GM10266 (cell line): Measurements from ENCODE around the gene ENO4.

Experiments used
- DNase-seq: peaks from one replicate; pipeline ENCODE4 v3.0.0; 2012; ENCODE audit errors: extremely low spot score
- CTCF ChIP-seq: IDR thresholded peaks from 2 replicates; pipeline ENCODE4 v1.5.1; 2012; ENCODE audit warnings: mild to moderate bottlenecking, low read depth; ENCODE audit not compliant: control insufficient read depth, insufficient read depth; ENCODE audit errors: missing control alignments

The ENO4 gene

GRCh38 chr10:116909307-116909706 is 60.0 kb downstream of the ENO4 start:
- no peak for DNase-seq
- TF ChIP-seq CTCF, result no peak

GRCh38 chr10:116910910-116911309 is 61.6 kb downstream of the ENO4 start:
- no peak for DNase-seq
- TF ChIP-seq CTCF, result no peak

DNA sequence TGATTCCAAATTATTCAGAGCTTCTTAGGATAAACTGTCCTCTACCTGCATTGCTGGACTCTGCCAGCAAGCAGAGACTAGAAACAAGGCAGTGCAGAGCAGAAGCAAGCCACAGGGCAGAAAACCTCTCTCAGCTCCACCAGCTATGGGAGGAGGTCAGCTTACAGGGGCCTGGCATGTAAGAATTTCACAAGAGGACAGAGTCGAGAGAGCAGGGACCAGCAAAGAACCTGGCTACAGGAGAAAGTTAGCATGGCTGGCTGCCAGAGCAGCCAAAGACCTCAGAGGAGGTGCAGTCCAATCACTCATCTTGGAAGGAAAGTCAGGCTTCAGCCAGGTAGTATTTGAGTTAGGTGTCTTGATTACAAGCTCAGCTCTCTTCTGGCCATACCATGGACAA is 62.9 kb downstream of the ENO4 start:
- no peak for DNase-seq
- no peak for TF ChIP-seq CTCF

- TF ChIP-seq CTCF, result no peak
- DNase-seq, result no peak
These were observed 64.4 kb downstream of the ENO4 start for GRCh38 chr10:116913695-116914094.

DNA sequence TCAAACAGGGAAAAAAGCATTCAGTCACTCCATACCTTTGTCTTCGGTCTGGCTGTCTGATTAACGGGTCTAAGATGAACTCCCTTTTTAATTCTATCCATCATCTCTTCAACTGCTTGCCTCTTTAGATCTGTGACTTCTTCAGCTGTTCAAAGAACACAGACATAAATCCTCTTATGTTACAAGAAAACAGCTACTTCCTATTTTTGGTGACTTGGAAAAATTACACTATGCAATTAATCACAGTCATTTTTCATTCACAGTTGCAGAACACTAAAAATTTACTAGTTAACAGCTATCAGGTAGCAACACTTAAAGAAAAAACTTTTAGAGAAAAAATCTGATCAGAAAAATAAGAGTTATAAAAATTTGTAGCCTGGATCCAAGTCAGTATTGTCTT is 66.0 kb downstream of the ENO4 start:
- TF ChIP-seq CTCF, result no peak
- no peak for DNase-seq

DNA sequence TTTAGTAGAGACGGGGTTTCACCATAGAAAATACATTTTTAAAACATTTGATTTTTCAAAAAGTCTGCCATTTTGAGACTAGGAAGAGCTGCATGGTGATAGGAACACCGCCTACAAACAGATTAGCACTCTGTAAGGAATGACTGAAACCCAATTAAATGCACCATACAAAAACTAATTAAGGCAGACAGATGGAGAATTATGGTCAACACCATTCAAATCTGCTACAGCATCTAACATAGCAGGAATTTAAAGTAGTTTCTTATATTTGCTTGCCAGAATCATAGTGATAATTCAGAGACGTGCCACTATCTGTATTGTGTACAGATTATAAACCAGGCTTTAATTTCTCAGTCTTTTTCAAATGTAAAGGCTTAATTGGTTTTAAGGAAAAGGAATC is 68.2 kb downstream of the ENO4 start:
- TF ChIP-seq CTCF, result no peak

GRCh38 chr10:116918583-116918982 is 69.3 kb downstream of the ENO4 start:
- TF ChIP-seq CTCF, result no peak
- DNase-seq, result no peak

More for the DNA sequence above, 68.2 kb downstream of the ENO4 start:
- DNase-seq, result no peak

DNA sequence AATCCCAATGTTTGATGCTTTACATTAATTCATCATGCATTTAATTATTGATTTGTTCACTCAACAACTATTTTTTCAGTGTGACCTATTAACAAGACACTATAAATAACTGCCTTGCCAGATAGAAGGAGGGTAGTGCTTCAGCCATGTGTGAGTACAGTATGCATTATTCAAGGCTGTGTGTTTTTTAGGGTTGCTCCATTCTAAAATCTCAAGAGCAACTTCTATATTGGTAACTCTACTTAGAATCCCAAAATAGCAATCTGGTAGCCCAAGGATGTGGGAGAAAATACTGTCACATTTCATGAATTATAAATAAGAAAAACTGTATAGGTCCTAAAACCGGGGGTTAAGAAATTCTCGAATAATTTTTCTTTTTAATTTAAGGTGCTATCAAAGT is 69.9 kb downstream of the ENO4 start:
- DNase-seq, result no peak

More for the DNA sequence above, 69.9 kb downstream of the ENO4 start:
- TF ChIP-seq CTCF, result no peak
